Mammary epithelial cell (primary cell): ENCODE measurements around the gene KCNJ15.

Source experiments
- EZH2 ChIP-seq: IDR thresholded peaks from 2 replicates; pipeline ENCODE4 v1.6.1; 2012; ENCODE audit warnings: low read length, inconsistent platforms, borderline replicate concordance
- TF ChIP-seq, protein P1 (sequence below), 2 donors: IDR thresholded peaks in 1 of 2; conservative IDR thresholded peaks in 1 of 2; 2 replicates each; pipeline ENCODE4 v1.5.1; 2011 to 2012; ENCODE audit warnings: inconsistent platforms in 2 of 2, low read length in 2 of 2, mild to moderate bottlenecking in 2 of 2, control low read depth in 1 of 2, low read depth in 1 of 2; ENCODE audit not compliant: insufficient read depth in 1 of 2; ENCODE audit errors: extremely low read depth in 1 of 2

DNA sequence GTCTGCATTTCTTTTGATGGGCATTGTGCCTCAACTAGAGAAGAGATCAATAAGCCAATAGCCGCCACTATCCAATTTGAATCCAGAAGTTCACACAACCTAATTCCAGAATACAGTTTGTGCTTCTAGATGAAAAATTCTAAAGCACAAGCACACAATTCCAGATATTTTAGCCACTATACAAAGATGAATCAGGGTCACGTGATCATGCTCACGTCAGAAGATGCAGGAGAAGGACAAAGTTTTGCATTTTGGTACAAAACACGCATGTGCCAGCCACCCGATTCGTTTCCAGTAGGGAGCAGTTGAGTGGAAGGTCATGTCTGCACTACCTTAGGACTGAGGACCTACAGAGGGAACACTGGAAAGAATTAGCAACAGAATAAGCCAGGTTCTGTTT is 3.6 kb downstream of the KCNJ15 start:
- TF ChIP-seq, protein P1, sequence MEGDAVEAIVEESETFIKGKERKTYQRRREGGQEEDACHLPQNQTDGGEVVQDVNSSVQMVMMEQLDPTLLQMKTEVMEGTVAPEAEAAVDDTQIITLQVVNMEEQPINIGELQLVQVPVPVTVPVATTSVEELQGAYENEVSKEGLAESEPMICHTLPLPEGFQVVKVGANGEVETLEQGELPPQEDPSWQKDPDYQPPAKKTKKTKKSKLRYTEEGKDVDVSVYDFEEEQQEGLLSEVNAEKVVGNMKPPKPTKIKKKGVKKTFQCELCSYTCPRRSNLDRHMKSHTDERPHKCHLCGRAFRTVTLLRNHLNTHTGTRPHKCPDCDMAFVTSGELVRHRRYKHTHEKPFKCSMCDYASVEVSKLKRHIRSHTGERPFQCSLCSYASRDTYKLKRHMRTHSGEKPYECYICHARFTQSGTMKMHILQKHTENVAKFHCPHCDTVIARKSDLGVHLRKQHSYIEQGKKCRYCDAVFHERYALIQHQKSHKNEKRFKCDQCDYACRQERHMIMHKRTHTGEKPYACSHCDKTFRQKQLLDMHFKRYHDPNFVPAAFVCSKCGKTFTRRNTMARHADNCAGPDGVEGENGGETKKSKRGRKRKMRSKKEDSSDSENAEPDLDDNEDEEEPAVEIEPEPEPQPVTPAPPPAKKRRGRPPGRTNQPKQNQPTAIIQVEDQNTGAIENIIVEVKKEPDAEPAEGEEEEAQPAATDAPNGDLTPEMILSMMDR (conservative IDR thresholded peaks at IDR 0.05 in 1 of 2, IDR thresholded peaks at IDR 0.05 in 1 of 2; ENCODE audit: extremely low read depth in 1 of 2, insufficient read depth in 1 of 2, low read depth in 1 of 2, low read length in 2 of 2) = no peak
- TF ChIP-seq EZH2 = no peak
